ENCODE data around the gene FRY.

DNA sequence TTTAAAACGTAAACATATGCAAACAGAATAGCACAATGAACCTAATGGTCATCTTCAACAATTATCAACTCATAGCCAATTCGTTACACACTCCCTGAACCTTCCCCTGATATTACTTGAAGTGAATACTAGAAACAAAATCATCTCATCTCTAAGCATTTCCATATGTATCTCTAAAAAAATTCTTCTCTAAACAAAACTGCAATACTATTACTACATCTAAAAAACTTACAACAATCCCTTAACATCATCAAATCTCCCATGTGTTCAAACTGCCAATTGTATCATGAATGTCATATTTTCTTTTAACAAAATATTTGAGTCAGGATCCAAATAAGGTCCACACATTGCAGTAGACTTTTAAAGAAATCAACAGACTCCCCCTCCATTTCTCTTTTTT lies 61.4 kb downstream of the FRY start:
- TF ChIP-seq EZH2 (IDR thresholded peaks at IDR 0.05): no peak
- no peak for TF ChIP-seq POLR2AphosphoS5 (IDR thresholded peaks at IDR 0.05; ENCODE audit: borderline replicate concordance, low read depth, low read length)
- TF ChIP-seq FOXP2 (optimal IDR thresholded peaks at IDR 0.05; ENCODE audit: control extremely low read depth, extremely low read length, insufficient read depth): no peak
